Mesendoderm (in vitro differentiated cells): Measurements from ENCODE around the gene DPYSL4.
A peak's percentile ranks its signal among the peaks of the same experiment; 100 is the strongest.

ENCODE experiments used
- DNase-seq: peaks from one replicate; pipeline ENCODE4 v3.0.0; 2013
- H2AK5ac ChIP-seq: 2 replicates; pipeline ENCODE4 v1.6.1; 2013; ENCODE audit warnings: low read length, inconsistent platforms
- H2BK120ac ChIP-seq: 2 replicates; pipeline ENCODE4 v1.6.1; 2013; ENCODE audit warnings: low read depth, mild to moderate bottlenecking, low read length, moderate library complexity, mixed read lengths
- H2BK15ac ChIP-seq: replicated peaks from 2 replicates; pipeline ENCODE4 v1.6.1; 2013; ENCODE audit warnings: low read depth, mild to moderate bottlenecking, moderate library complexity
- H2BK5ac ChIP-seq: 2 replicates; pipeline ENCODE4 v1.6.1; 2013; ENCODE audit warnings: low read length, inconsistent platforms
- H3K18ac ChIP-seq: 2 replicates; pipeline ENCODE4 v1.6.1; 2013; ENCODE audit warnings: mild to moderate bottlenecking, low read length, mixed read lengths
- H3K23ac ChIP-seq: one replicate; pipeline ENCODE4 v1.6.1; 2013; ENCODE audit warnings: low read length
- H3K27ac ChIP-seq: 2 replicates; pipeline ENCODE4 v1.5.1; 2013; ENCODE audit warnings: low read depth, mild to moderate bottlenecking, inconsistent platforms, low read length, moderate library complexity
- H3K27me3 ChIP-seq: 2 replicates; pipeline ENCODE4 v1.6.1; 2013; ENCODE audit warnings: low read length, control low read depth, mild to moderate bottlenecking, inconsistent platforms; ENCODE audit not compliant: insufficient read depth, poor library complexity
- H3K36me3 ChIP-seq: 2 replicates; pipeline ENCODE4 v1.6.1; 2013; ENCODE audit warnings: low read length, inconsistent platforms; ENCODE audit not compliant: control insufficient read depth, insufficient read depth
- H3K4ac ChIP-seq: one replicate; pipeline ENCODE4 v1.6.1; 2013; ENCODE audit warnings: low read depth, mild to moderate bottlenecking, low read length, moderate library complexity
- H3K4me1 ChIP-seq: 2 replicates; pipeline ENCODE4 v1.6.1; 2013; ENCODE audit warnings: low read depth, low read length, inconsistent platforms; ENCODE audit not compliant: control insufficient read depth
- H3K4me2 ChIP-seq: 2 replicates; pipeline ENCODE4 v1.6.1; 2013; ENCODE audit warnings: low read length
- H3K4me3 ChIP-seq: 2 replicates; pipeline ENCODE4 v1.5.1; 2013; ENCODE audit warnings: mild to moderate bottlenecking, low read length
- H3K56ac ChIP-seq: one replicate; pipeline ENCODE4 v1.6.1; 2013; ENCODE audit warnings: low read length
- H3K79me1 ChIP-seq: 2 replicates; pipeline ENCODE4 v1.6.1; 2013; ENCODE audit warnings: low read length, inconsistent platforms
- H3K79me2 ChIP-seq: 2 replicates; pipeline ENCODE4 v1.6.1; 2013; ENCODE audit warnings: mild to moderate bottlenecking, low read length; ENCODE audit not compliant: control insufficient read depth, insufficient read depth
- H3K9ac ChIP-seq: 2 replicates; pipeline ENCODE4 v1.6.1; 2013; ENCODE audit warnings: low read length, inconsistent platforms
- H4K5ac ChIP-seq: one replicate; pipeline ENCODE4 v1.6.1; 2013; ENCODE audit warnings: low read length
- H4K8ac ChIP-seq: one replicate; pipeline ENCODE4 v1.6.1; 2013; ENCODE audit warnings: low read depth, mild to moderate bottlenecking, control low read depth, low read length, moderate library complexity
- WGBS: extraction: QIAGEN DNeasy Blood & Tissue Kit; methylation state at CpG from one replicate; pipeline ENCODE4 v1.1.7; 2013; ENCODE audit warnings: low lambda C conversion rate, missing lambda C conversion rate; ENCODE audit not compliant: insufficient coverage; ENCODE audit errors: extremely low coverage; 5-methylcytosine and 5-hydroxymethylcytosine counted together

DPYSL4 gene

GRCh38 chr10:132241086-132241485 is 54.3 kb downstream of the DPYSL4 start:
- no peak overlapping the region for H2BK120ac ChIP-seq
- H3K18ac ChIP-seq: no peak overlapping the region
- no peak overlapping the region for H3K4me2 ChIP-seq
- H3K4me3 ChIP-seq: no peak overlapping the region
- H3K4ac ChIP-seq: no peak overlapping the region
- no peak overlapping the region for H4K8ac ChIP-seq
- no peak overlapping the region for H3K56ac ChIP-seq
- no peak overlapping the region for H2BK5ac ChIP-seq
- no peak overlapping the region for H3K23ac ChIP-seq
- DNase-seq: no peak
- H3K79me2 ChIP-seq: no peaks in the 10 kb centered on the region
- no CpG with 5 or more reads among the region's 13 CpGs for WGBS
- no peak overlapping the region for H2BK15ac ChIP-seq
- no peak overlapping the region for H2AK5ac ChIP-seq
- H3K9ac ChIP-seq: no peak overlapping the region
- H4K5ac ChIP-seq: no peak overlapping the region
- H3K27me3 ChIP-seq: no peaks in the 10 kb centered on the region
- no peaks in the 10 kb centered on the region for H3K4me1 ChIP-seq
- no peaks in the 10 kb centered on the region for H3K36me3 ChIP-seq
- H3K79me1 ChIP-seq: no peaks in the 10 kb centered on the region
- no peak overlapping the region for H3K27ac ChIP-seq

GRCh38 chr10:132241496-132241895 is 54.7 kb downstream of the DPYSL4 start:
- H3K4me2 ChIP-seq: no peak overlapping the region
- H3K4me1 ChIP-seq: no peaks in the 10 kb centered on the region
- H3K56ac ChIP-seq: no peak overlapping the region
- no CpG with 5 or more reads among the region's 15 CpGs for WGBS
- no peak overlapping the region for H2BK15ac ChIP-seq
- H4K5ac ChIP-seq: no peak overlapping the region
- no peak overlapping the region for H4K8ac ChIP-seq
- no peaks in the 10 kb centered on the region for H3K36me3 ChIP-seq
- H2BK5ac ChIP-seq: no peak overlapping the region
- no peaks in the 10 kb centered on the region for H3K79me2 ChIP-seq
- no peak overlapping the region for H2BK120ac ChIP-seq
- no peaks in the 10 kb centered on the region for H3K27me3 ChIP-seq
- no peak overlapping the region for H3K27ac ChIP-seq
- H3K23ac ChIP-seq: no peak overlapping the region
- no peak for DNase-seq
- H2AK5ac ChIP-seq: no peak overlapping the region
- no peak overlapping the region for H3K9ac ChIP-seq
- H3K79me1 ChIP-seq: no peaks in the 10 kb centered on the region
- H3K4ac ChIP-seq: no peak overlapping the region
- H3K4me3 ChIP-seq: no peak overlapping the region
- H3K18ac ChIP-seq: no peak overlapping the region

DNA sequence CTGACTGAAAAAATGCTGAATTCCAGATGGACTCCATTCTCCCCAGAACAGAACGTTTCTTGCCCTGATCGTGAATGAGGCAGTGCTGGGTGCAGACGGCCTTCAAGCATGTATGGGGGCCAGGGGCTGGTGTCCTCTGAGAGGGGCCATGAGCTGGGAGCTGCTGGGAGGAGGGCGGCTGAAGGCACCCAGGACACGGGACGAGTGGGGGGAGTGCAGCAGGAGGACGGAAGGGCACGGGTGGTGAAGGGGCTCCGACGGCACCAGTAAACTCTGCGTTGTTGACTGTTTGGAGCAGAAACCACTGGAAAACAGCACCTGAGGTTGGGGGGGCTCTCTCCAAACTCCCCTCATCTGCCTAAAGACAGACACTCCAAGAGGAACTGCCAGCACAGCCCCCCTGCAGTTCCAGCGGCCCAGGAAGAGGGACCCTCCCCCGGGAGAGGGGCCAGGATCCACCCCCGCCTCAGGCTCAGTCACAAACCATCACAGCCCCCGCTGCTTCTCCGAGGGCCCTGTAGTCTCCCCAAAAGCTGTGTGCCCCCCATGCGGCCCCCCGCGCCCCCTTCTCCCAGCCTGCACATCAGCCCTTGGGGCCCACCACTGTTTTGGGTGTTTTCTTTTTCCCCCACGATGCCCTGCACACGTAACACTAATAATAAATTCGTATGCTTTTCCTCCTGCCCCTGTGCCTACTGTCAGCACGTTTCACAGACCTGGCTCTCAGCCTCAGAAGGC is 55.5 kb downstream of the DPYSL4 start:
- Histone ChIP-seq H3K4me3 (no peak overlapping the region), H3K56ac (no peak overlapping the region), H3K79me1 (no peaks in the 10 kb centered on the region), H4K8ac (no peak overlapping the region), H2BK120ac (no peak overlapping the region), H2BK15ac (no peak overlapping the region), H3K27ac (no peak overlapping the region), H3K27me3 (no peaks in the 10 kb centered on the region), H3K4me1 (no peaks in the 10 kb centered on the region), H3K9ac (no peak overlapping the region), H3K4me2 (no peak overlapping the region), H3K23ac (no peak overlapping the region), H4K5ac (no peak overlapping the region), H3K79me2 (no peaks in the 10 kb centered on the region), H2AK5ac (no peak overlapping the region), H3K4ac (no peak overlapping the region), H2BK5ac (no peak overlapping the region), H3K18ac (no peak overlapping the region), H3K36me3 (no peaks in the 10 kb centered on the region)
- DNase-seq: no peak
- WGBS: no CpG with 5 or more reads among the region's 23 CpGs

- no peak overlapping the region for H3K56ac ChIP-seq
- H3K79me2 ChIP-seq: no peaks in the 10 kb centered on the region
- no peaks in the 10 kb centered on the region for H3K27me3 ChIP-seq
- H3K4ac ChIP-seq: no peak overlapping the region
- H3K27ac ChIP-seq: no peak overlapping the region
- H2AK5ac ChIP-seq: no peak overlapping the region
- H3K4me3 ChIP-seq: no peak overlapping the region
- no peak overlapping the region for H4K5ac ChIP-seq
- H3K23ac ChIP-seq: no peak overlapping the region
- no peaks in the 10 kb centered on the region for H3K4me1 ChIP-seq
- H3K79me1 ChIP-seq: no peaks in the 10 kb centered on the region
- no peak overlapping the region for H3K18ac ChIP-seq
- no peak overlapping the region for H2BK15ac ChIP-seq
- H2BK5ac ChIP-seq: no peak overlapping the region
- WGBS: no CpG with 5 or more reads among the region's 12 CpGs
- H3K9ac ChIP-seq: no peak overlapping the region
- no peak overlapping the region for H2BK120ac ChIP-seq
- DNase-seq: no peak
- no peaks in the 10 kb centered on the region for H3K36me3 ChIP-seq
- no peak overlapping the region for H3K4me2 ChIP-seq
- H4K8ac ChIP-seq: no peak overlapping the region
These were observed 56.4 kb downstream of the DPYSL4 start for GRCh38 chr10:132243141-132243540.

- no peak overlapping the region for H3K27ac ChIP-seq
- H4K8ac ChIP-seq: no peak overlapping the region
- no peaks in the 10 kb centered on the region for H3K79me2 ChIP-seq
- no peak overlapping the region for H2BK15ac ChIP-seq
- no peak overlapping the region for H3K18ac ChIP-seq
- no peak overlapping the region for H3K9ac ChIP-seq
- no peak overlapping the region for H3K23ac ChIP-seq
- no peaks in the 10 kb centered on the region for H3K79me1 ChIP-seq
- no peak overlapping the region for H2AK5ac ChIP-seq
- WGBS: no CpG with 5 or more reads among the region's 11 CpGs
- no peak overlapping the region for H2BK120ac ChIP-seq
- no peak for DNase-seq
- no peak overlapping the region for H3K4ac ChIP-seq
- no peak overlapping the region for H3K56ac ChIP-seq
- H3K27me3 ChIP-seq: no peaks in the 10 kb centered on the region
- no peaks in the 10 kb centered on the region for H3K36me3 ChIP-seq
- no peak overlapping the region for H3K4me2 ChIP-seq
- no peak overlapping the region for H3K4me3 ChIP-seq
- no peak overlapping the region for H4K5ac ChIP-seq
- H2BK5ac ChIP-seq: no peak overlapping the region
- peaks cover 1% of the 10 kb centered on the region for H3K4me1 ChIP-seq
These were observed 56.9 kb downstream of the DPYSL4 start for GRCh38 chr10:132243626-132244025.

DNA sequence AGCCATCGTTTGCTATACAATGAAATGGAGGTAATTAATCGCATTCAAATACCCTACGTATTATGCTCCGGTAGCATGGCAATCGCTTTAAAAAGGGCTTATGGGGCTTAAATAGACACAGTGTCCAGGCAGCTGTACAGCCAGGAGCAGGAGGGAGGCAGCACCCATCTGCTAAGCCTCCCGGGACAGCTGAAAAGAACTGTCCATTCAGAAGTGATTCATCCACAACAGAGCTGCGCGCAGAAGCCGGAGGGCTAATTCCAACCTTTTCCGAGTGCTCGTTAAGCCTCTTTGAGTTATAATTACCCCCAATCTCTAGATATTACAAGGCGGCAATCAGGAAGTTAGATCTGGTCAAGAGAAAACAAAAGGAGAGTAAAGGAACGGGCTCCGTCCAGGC is 58.3 kb downstream of the DPYSL4 start:
- no peak overlapping the region for H4K8ac ChIP-seq
- no peak overlapping the region for H3K4me2 ChIP-seq
- DNase-seq: no peak
- H3K9ac ChIP-seq: no peak overlapping the region
- H2AK5ac ChIP-seq: no peak overlapping the region
- H3K36me3 ChIP-seq: no peaks in the 10 kb centered on the region
- H2BK15ac ChIP-seq: no peak overlapping the region
- no peak overlapping the region for H3K56ac ChIP-seq
- no CpG with 5 or more reads among the region's 14 CpGs for WGBS
- H4K5ac ChIP-seq: no peak overlapping the region
- no peak overlapping the region for H3K18ac ChIP-seq
- H3K4ac ChIP-seq: no peak overlapping the region
- H3K4me1 ChIP-seq: peaks cover 2% of the 10 kb centered on the region
- no peaks in the 10 kb centered on the region for H3K27me3 ChIP-seq
- H3K27ac ChIP-seq: peak overlapping the region; percentile 2
- no peaks in the 10 kb centered on the region for H3K79me2 ChIP-seq
- no peaks in the 10 kb centered on the region for H3K79me1 ChIP-seq
- H2BK5ac ChIP-seq: no peak overlapping the region
- no peak overlapping the region for H2BK120ac ChIP-seq
- no peak overlapping the region for H3K23ac ChIP-seq
- H3K4me3 ChIP-seq: no peak overlapping the region
